Adrenal gland (tissue), 12 donors: ENCODE results near the gene LY9. TPM values are rescaled to one million over a fixed set of nuclear protein-coding genes. Genes with fewer than 3 reads are reported as not detected.

Experiments
- DNase-seq, 7 donors: peaks; one replicate each; pipeline ENCODE4 v3.0.0-alpha.2; 2019 to 2020
- H3K27ac ChIP-seq, 5 donors: fragments of 200-600 bp; sonication (generic) in 4 of 5; 1 replicate in 3 of 5; 2 replicates in 2 of 5; pipeline versions ENCODE4 v1.5.1 to v1.8.0; 2016 to 2020; ENCODE audit warnings: mild to moderate bottlenecking in 1 of 5
- H3K27me3 ChIP-seq: fragments of 200-600 bp; 2 replicates; pipeline ENCODE4 v1.8.0; 2021
- H3K36me3 ChIP-seq, 2 donors: fragments of 200-600 bp; replicated peaks in 1 of 2; 1 replicate in 1 of 2; 2 replicates in 1 of 2; pipeline versions ENCODE4 v1.5.1 to v1.8.0; 2018 to 2022
- H3K4me1 ChIP-seq, 2 donors: fragments of 200-600 bp; replicated peaks in 1 of 2; 1 replicate in 1 of 2; 2 replicates in 1 of 2; pipeline versions ENCODE4 v1.5.1 to v1.8.0; 2018 to 2021
- H3K4me3 ChIP-seq, 4 donors: fragments of 200-600 bp; sonication (generic) in 3 of 4; one replicate each; pipeline ENCODE4 v1.5.1; 2016 to 2018
- H3K9me3 ChIP-seq, 3 donors: fragments of 200-600 bp; sonication (generic) in 1 of 3; replicated peaks in 1 of 3; 1 replicate in 2 of 3; 2 replicates in 1 of 3; pipeline versions ENCODE4 v1.5.1 to v1.8.0; 2016 to 2021
- POLR2A ChIP-seq, 2 donors: fragments of 450-650 bp; IDR thresholded peaks; one replicate each; pipeline ENCODE4 v1.6.1; 2017; ENCODE audit warnings: antibody characterized with exemption in 2 of 2, mild to moderate bottlenecking in 2 of 2, moderate library complexity in 1 of 2
- WGBS, 4 donors: extraction: QIAGEN DNeasy Blood & Tissue Kit in 2 of 4; methylation state at CpG; one replicate each; pipeline versions ENCODE4 v1.1.5 to v1.1.7; 2013 to 2017; 5-methylcytosine and 5-hydroxymethylcytosine counted together
- intact Hi-C, 2 donors: fragments of 100-400 bp; cut with DNase I; formaldehyde crosslinking; loops; one replicate each; pipeline versions ENCODE4 v1.14.1 to v1.15.0; 2022 to 2023
- polyA plus RNA-seq, 3 donors: library from polyadenylated mRNA; stranded (reverse); fragments of 200-250 nt in 2 of 3; fragments of 350-450 nt in 1 of 3; fragmentation: Illumina TruSeq in 1 of 3; extraction: RNeasy Lipid Tissue Mini Kit (QIAGEN cat#74804) in 1 of 3; gene quantifications; one replicate each; pipeline ENCODE4 v1.2.3, GENCODE V29; 2013 to 2014
- total RNA-seq, 9 donors: library from RNA; depleted of rRNA in 4 of 9; stranded (reverse); fragments of >200 nt in 4 of 9; fragments of 120-200 nt in 1 of 9; fragmentation: NEBNext Ultra II Directional in 1 of 9; extraction: Animal tissue kit (Norgen Biotek cat#: 25700) in 1 of 9; gene quantifications; one replicate each; pipeline versions ENCODE4 v1.1.0 to v1.2.4, GENCODE V29; 2013 to 2023
- TF ChIP-seq, protein P1 (sequence below), 6 experiments: fragments of 450-650 bp in 4 of 6; fragments of 200-600 bp in 2 of 6; sonication (generic) in 1 of 6; IDR thresholded peaks; 1 replicate in 5 of 6; 2 replicates in 1 of 6; pipeline versions ENCODE4 v1.5.1 to v1.8.0; 2016 to 2021; ENCODE audit warnings: antibody characterized with exemption in 6 of 6, mild to moderate bottlenecking in 2 of 6, moderate library complexity in 1 of 6
- donor health status: healthy with polysubstance abuse.
- donor health status: Bipolar disorder and iron deficiency.
- donor health status: DM: yes; HTN: yes; CAD: no.
- donor health status: DM: no; HTN: no; CAD: no.
- donor health status: DM: no; HTN: no; CAD: no.
- donor health status: DM: yes; HTN: yes; CAD: no.

The LY9 gene
- total and polyA plus RNA-seq, 12 donors, result 0.14 to 1.3 (median 0.34) TPM; not detected in 2

DNA sequence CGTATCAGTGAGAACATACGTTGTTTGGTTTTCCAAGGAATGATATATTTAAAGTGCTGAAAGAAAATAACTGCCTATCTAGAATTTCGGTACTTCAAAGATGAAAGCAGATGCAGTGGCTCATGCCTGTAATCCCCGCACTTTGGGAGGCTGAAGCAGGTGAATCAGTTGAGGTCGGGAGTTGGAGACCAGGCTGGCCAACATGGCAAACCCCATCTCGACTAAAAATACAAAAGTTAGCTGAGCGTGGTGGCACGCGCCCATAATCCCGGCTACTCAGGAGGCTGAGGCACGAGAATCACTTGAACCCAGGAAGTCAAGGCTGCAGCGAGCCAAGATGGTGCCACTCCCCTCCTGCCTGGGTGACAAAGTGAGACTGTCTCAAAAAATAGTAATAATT lies 50.3 kb downstream of the LY9 start:
- Histone ChIP-seq H3K9me3 (no peaks in the 10 kb centered on the region), H3K27me3 (no peaks in the 10 kb centered on the region), H3K36me3 (no peaks in the 10 kb centered on the region), H3K4me3 (no peak overlapping the region), H3K4me1 (no peaks in the 10 kb centered on the region), H3K27ac (no peak overlapping the region)
- WGBS, 4 donors, result 80 to 88% (median 87%) methylated on average over 12 of the region's 12 CpGs
- TF ChIP-seq, protein P1, sequence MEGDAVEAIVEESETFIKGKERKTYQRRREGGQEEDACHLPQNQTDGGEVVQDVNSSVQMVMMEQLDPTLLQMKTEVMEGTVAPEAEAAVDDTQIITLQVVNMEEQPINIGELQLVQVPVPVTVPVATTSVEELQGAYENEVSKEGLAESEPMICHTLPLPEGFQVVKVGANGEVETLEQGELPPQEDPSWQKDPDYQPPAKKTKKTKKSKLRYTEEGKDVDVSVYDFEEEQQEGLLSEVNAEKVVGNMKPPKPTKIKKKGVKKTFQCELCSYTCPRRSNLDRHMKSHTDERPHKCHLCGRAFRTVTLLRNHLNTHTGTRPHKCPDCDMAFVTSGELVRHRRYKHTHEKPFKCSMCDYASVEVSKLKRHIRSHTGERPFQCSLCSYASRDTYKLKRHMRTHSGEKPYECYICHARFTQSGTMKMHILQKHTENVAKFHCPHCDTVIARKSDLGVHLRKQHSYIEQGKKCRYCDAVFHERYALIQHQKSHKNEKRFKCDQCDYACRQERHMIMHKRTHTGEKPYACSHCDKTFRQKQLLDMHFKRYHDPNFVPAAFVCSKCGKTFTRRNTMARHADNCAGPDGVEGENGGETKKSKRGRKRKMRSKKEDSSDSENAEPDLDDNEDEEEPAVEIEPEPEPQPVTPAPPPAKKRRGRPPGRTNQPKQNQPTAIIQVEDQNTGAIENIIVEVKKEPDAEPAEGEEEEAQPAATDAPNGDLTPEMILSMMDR (IDR thresholded peaks at IDR 0.05), result no peak
- TF ChIP-seq POLR2A (IDR thresholded peaks at IDR 0.05), result no peak
- intact Hi-C loops, result no loop called here
- DNase-seq, result no peak

- Histone ChIP-seq H3K27me3 (no peaks in the 10 kb centered on the region), H3K27ac (no peak overlapping the region), H3K9me3 (no peaks in the 10 kb centered on the region), H3K36me3 (no peaks in the 10 kb centered on the region), H3K4me1 (no peaks in the 10 kb centered on the region), H3K4me3 (no peak overlapping the region)
- TF ChIP-seq, protein P1 (IDR thresholded peaks at IDR 0.05), result no peak
- TF ChIP-seq POLR2A (IDR thresholded peaks at IDR 0.05), result no peak
- 71 to 74% (median 72%) methylated on average over 5 of the region's 5 CpGs for WGBS, 4 donors
- intact Hi-C loops, result no loop called here
- DNase-seq, result no peak
These were observed 54.6 kb downstream of the LY9 start for GRCh38 chr1:160850541-160850940.

GRCh38 chr1:160850993-160851392 lies 55.0 kb downstream of the LY9 start:
- intact Hi-C loops, result no loop called here
- H3K36me3 ChIP-seq, result no peaks in the 10 kb centered on the region
- no peak for DNase-seq

DNA sequence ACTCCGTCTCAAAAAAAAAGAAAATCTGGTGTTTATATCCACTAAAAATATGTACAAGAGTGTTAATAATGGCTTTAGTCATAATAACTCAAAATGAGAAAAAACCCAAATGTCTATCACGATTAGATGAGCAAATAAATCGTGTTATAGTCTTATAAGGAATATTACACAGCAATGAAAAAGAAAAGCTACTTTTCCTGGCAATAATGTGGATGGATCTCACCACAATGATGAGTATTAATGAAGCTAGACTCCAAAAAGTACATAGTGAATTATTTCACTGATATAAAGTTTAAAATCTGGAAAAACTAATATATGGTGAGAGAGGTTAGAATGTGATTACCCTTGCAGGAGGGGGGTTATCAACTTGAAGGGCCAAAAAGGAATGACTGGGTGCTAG lies 57.0 kb downstream of the LY9 start:
- no peak for DNase-seq
- 83 to 87% (median 84%) methylated on average over 3 of the region's 3 CpGs for WGBS, 4 donors
- Histone ChIP-seq H3K36me3 (no peaks in the 10 kb centered on the region), H3K27me3 (no peaks in the 10 kb centered on the region), H3K27ac (no peak overlapping the region), H3K9me3 (no peaks in the 10 kb centered on the region), H3K4me3 (no peak overlapping the region), H3K4me1 (no peaks in the 10 kb centered on the region)
- TF ChIP-seq POLR2A (IDR thresholded peaks at IDR 0.05), result no peak
- TF ChIP-seq, protein P1 (IDR thresholded peaks at IDR 0.05), result no peak
- intact Hi-C loops, result no loop called here

More at GRCh38 chr1:160850993-160851392, 55.0 kb downstream of the LY9 start:
- WGBS, 4 donors, result 83 to 87% (median 84%) methylated on average over 7 to 8 of the region's 8 CpGs
- H3K27me3 ChIP-seq, result no peaks in the 10 kb centered on the region
- H3K4me3 ChIP-seq, result no peak overlapping the region
- no peak overlapping the region for H3K27ac ChIP-seq
- H3K4me1 ChIP-seq, result no peaks in the 10 kb centered on the region
- TF ChIP-seq, protein P1 (IDR thresholded peaks at IDR 0.05), result no peak
- no peak for TF ChIP-seq POLR2A (IDR thresholded peaks at IDR 0.05)
- no peaks in the 10 kb centered on the region for H3K9me3 ChIP-seq
